H1 (cell line): ENCODE results near the gene RERE. TPM values are rescaled to one million over a fixed set of nuclear protein-coding genes. Genes with fewer than 3 reads are reported as not detected.

Experiments
- CTCF ChIA-PET: fragments of 300-600 bp; sonication (Branson Sonifier 250); formaldehyde crosslinking; loops from one replicate; lab custom pipeline; 2021; ENCODE audit not compliant: partially characterized antibody; lab: Charles Lee
- POLR2A ChIA-PET: fragments of 300-600 bp; sonication (Branson Sonifier 250); formaldehyde crosslinking; loops from one replicate; lab custom pipeline; 2021; ENCODE audit warnings: inconsistent platforms; ENCODE audit not compliant: partially characterized antibody; lab: Charles Lee
- DNase-seq, 2 experiments: peaks; one replicate each; pipeline versions ENCODE4 v3.0.0 to v3.0.0-alpha.2; 2010 to 2022; ENCODE audit warnings: low spot score in 2 of 2, low read depth in 1 of 2, mixed read lengths in 1 of 2
- FAIRE-seq: peaks from 2 replicates; lab custom pipeline; 2011; peaks lifted over from hg19 to GRCh38; lab: Jason Lieb, UNC
- H2AFZ ChIP-seq: 2 replicates; pipeline ENCODE4 v1.8.1; 2012; ENCODE audit warnings: low read length, inconsistent platforms
- H2AK5ac ChIP-seq: 2 replicates; pipeline ENCODE4 v1.6.1; 2013; ENCODE audit warnings: low read depth, low read length
- H2BK120ac ChIP-seq: replicated peaks from 2 replicates; pipeline ENCODE3; 2013; ENCODE audit warnings: low read depth, low read length, inconsistent platforms
- H2BK12ac ChIP-seq: 2 replicates; pipeline ENCODE4 v1.6.1; 2013; ENCODE audit warnings: low read depth, low read length
- H2BK15ac ChIP-seq: 2 replicates; pipeline ENCODE4 v1.6.1; 2013; ENCODE audit warnings: low read length
- H2BK20ac ChIP-seq: 2 replicates; pipeline ENCODE4 v1.6.1; 2013; ENCODE audit warnings: low read length
- H2BK5ac ChIP-seq: 2 replicates; pipeline ENCODE4 v1.6.1; 2013; ENCODE audit warnings: low read depth, low read length
- H3K14ac ChIP-seq: 2 replicates; pipeline ENCODE4 v1.6.1; 2013; ENCODE audit warnings: inconsistent platforms; ENCODE audit not compliant: insufficient read length
- H3K18ac ChIP-seq: 2 replicates; pipeline ENCODE4 v1.6.1; 2013; ENCODE audit warnings: low read length; ENCODE audit errors: extremely low read depth
- H3K23ac ChIP-seq: 2 replicates; pipeline ENCODE4 v1.6.1; 2013; ENCODE audit warnings: inconsistent platforms; ENCODE audit not compliant: insufficient read length
- H3K23me2 ChIP-seq: 2 replicates; pipeline ENCODE4 v1.6.1; 2013; ENCODE audit warnings: low read depth, low read length
- H3K27ac ChIP-seq: 2 replicates; pipeline ENCODE4 v1.6.1; 2011; ENCODE audit warnings: low read depth, low read length, inconsistent platforms
- H3K27me3 ChIP-seq, 4 experiments: replicated peaks in 1 of 4; 1 replicate in 1 of 4; 2 replicates in 3 of 4; pipeline versions ENCODE4 v1.6.1 to v1.8.1; 2011 to 2013; ENCODE audit warnings: low read length in 3 of 4, mild to moderate bottlenecking in 3 of 4, inconsistent platforms in 2 of 4, mixed read lengths in 2 of 4, moderate library complexity in 1 of 4; ENCODE audit not compliant: control insufficient read depth in 3 of 4, insufficient read depth in 3 of 4; ENCODE audit errors: extremely low read depth in 1 of 4
- H3K36me3 ChIP-seq, 4 experiments: 2 replicates each; pipeline versions ENCODE4 v1.6.1 to v1.8.1; 2011 to 2013; ENCODE audit warnings: mild to moderate bottlenecking in 4 of 4, low read length in 3 of 4, moderate library complexity in 2 of 4, control low read depth in 1 of 4, inconsistent platforms in 1 of 4; ENCODE audit not compliant: insufficient read depth in 4 of 4, control insufficient read depth in 2 of 4
- H3K4ac ChIP-seq: replicated peaks from 2 replicates; pipeline ENCODE3; 2013; ENCODE audit warnings: low read length, low read depth, mixed read lengths, inconsistent platforms; ENCODE audit not compliant: insufficient read length
- H3K4me1 ChIP-seq, 4 experiments: replicated peaks in 1 of 4; 1 replicate in 1 of 4; 2 replicates in 3 of 4; pipeline versions ENCODE4 v1.6.1 to v1.8.1; 2011 to 2013; ENCODE audit warnings: low read length in 3 of 4, inconsistent platforms in 2 of 4, mixed read lengths in 1 of 4; ENCODE audit not compliant: insufficient read depth in 4 of 4, control insufficient read depth in 3 of 4
- H3K4me2 ChIP-seq, 2 experiments: 2 replicates each; pipeline versions ENCODE4 v1.6.1 to v1.8.1; 2011 to 2013; ENCODE audit warnings: low read depth in 2 of 2, low read length in 2 of 2, control low read depth in 1 of 2, inconsistent platforms in 1 of 2, mild to moderate bottlenecking in 1 of 2; ENCODE audit not compliant: insufficient read depth in 1 of 2
- H3K4me3 ChIP-seq, 4 experiments: fragments of 200-600, 300-600 bp in 1 of 4; sonication (generic), shearing (Covaris generic), sonication (Bioruptor Twin) in 1 of 4; 2 replicates each; pipeline versions ENCODE4 v1.5.1 to v1.8.1; 2011 to 2016; ENCODE audit warnings: low read length in 4 of 4, low read depth in 3 of 4, control low read depth in 2 of 4, inconsistent platforms in 2 of 4, mild to moderate bottlenecking in 2 of 4, mixed read lengths in 1 of 4, moderate library complexity in 1 of 4; ENCODE audit not compliant: insufficient read depth in 2 of 4; ENCODE audit errors: extremely low read depth in 1 of 4
- H3K56ac ChIP-seq: replicated peaks from 2 replicates; pipeline ENCODE3; 2013; ENCODE audit warnings: low read depth, mild to moderate bottlenecking, mixed read lengths, low read length, inconsistent platforms; ENCODE audit not compliant: insufficient read length
- H3K79me1 ChIP-seq: 2 replicates; pipeline ENCODE4 v1.6.1; 2013; ENCODE audit warnings: low read depth, low read length, control low read depth
- H3K79me2 ChIP-seq, 2 experiments: 2 replicates each; pipeline versions ENCODE4 v1.6.1 to v1.8.1; 2012 to 2013; ENCODE audit warnings: low read length in 2 of 2, mild to moderate bottlenecking in 2 of 2, inconsistent platforms in 1 of 2; ENCODE audit not compliant: insufficient read depth in 2 of 2, control insufficient read depth in 1 of 2
- H3K9ac ChIP-seq, 4 experiments: replicated peaks in 1 of 4; 1 replicate in 1 of 4; 2 replicates in 3 of 4; pipeline versions ENCODE4 v1.6.1 to v1.8.1; 2011 to 2013; ENCODE audit warnings: low read depth in 3 of 4, low read length in 3 of 4, control low read depth in 2 of 4, mild to moderate bottlenecking in 2 of 4, moderate library complexity in 2 of 4, inconsistent platforms in 1 of 4; ENCODE audit errors: extremely low read depth in 1 of 4
- H3K9me3 ChIP-seq, 2 experiments: 2 replicates each; pipeline versions ENCODE4 v1.6.1 to v1.8.1; 2012 to 2013; ENCODE audit warnings: mild to moderate bottlenecking in 2 of 2, moderate library complexity in 2 of 2, control low read depth in 1 of 2, inconsistent platforms in 1 of 2, low read depth in 1 of 2, low read length in 1 of 2, mixed read lengths in 1 of 2; ENCODE audit not compliant: insufficient read depth in 2 of 2
- H4K20me1 ChIP-seq, 2 experiments: replicated peaks in 1 of 2; 2 replicates each; pipeline versions ENCODE3 to v1.8.1; 2011 to 2013; ENCODE audit warnings: inconsistent platforms in 2 of 2, low read length in 2 of 2, mild to moderate bottlenecking in 1 of 2; ENCODE audit not compliant: insufficient read depth in 2 of 2, control insufficient read depth in 1 of 2
- H4K5ac ChIP-seq: 2 replicates; pipeline ENCODE4 v1.6.1; 2013; ENCODE audit warnings: low read length, low read depth, mixed read lengths, inconsistent platforms; ENCODE audit not compliant: insufficient read length
- H4K8ac ChIP-seq: 2 replicates; pipeline ENCODE4 v1.8.0; 2013; ENCODE audit warnings: mild to moderate bottlenecking, moderate library complexity, low read length, inconsistent platforms; ENCODE audit not compliant: insufficient read depth; ENCODE audit errors: extremely low read depth
- H4K91ac ChIP-seq: replicated peaks from 2 replicates; pipeline ENCODE3; 2013; ENCODE audit warnings: low read length, mixed read lengths, inconsistent platforms; ENCODE audit not compliant: insufficient read length
- GTF2F1 ChIP-seq: IDR thresholded peaks from 2 replicates; pipeline ENCODE4 v1.6.1; 2012; ENCODE audit warnings: low read depth, low read length, improper control_type of control experiment, borderline replicate concordance
- SP1 ChIP-seq: IDR thresholded peaks from 2 replicates; pipeline ENCODE4 v1.6.1; 2011; ENCODE audit warnings: low read depth, low read length
- WGBS, 2 experiments: shearing (Covaris generic) in 1 of 2; methylation state at CpG; one replicate each; pipeline versions ENCODE4 v1.1.6 to v1.1.7; 2013 to 2015; ENCODE audit warnings: low lambda C conversion rate in 2 of 2, mixed read lengths in 2 of 2, inconsistent platforms in 1 of 2, low coverage in 1 of 2, missing lambda C conversion rate in 1 of 2; ENCODE audit not compliant: insufficient replicate concordance in 2 of 2, insufficient coverage in 1 of 2, insufficient read length in 1 of 2; ENCODE audit errors: extremely low coverage in 1 of 2, missing lambda C conversion rate in 1 of 2; 5-methylcytosine and 5-hydroxymethylcytosine counted together
- polyA plus RNA-seq, 7 experiments: library from polyadenylated mRNA; depleted of rRNA in 3 of 7; stranded (reverse) in 5 of 7; unstranded in 2 of 7; fragments of >200 nt in 5 of 7; fragments of 200-250 nt in 2 of 7; gene quantifications; 1 replicate in 5 of 7; 2 replicates in 1 of 7; 4 replicates in 1 of 7; pipeline versions ENCODE4 v1.2.1 to v1.2.3, GENCODE V29; 2011 to 2013; ENCODE audit warnings: missing spikeins in 2 of 7, mixed read lengths in 2 of 7
- total RNA-seq: library from RNA; stranded (reverse); fragmentation: NEBNext Ultra II Directional; extraction: Animal tissue kit (Norgen Biotek cat#: 25700); gene quantifications from 2 replicates; pipeline ENCODE4 v1.2.1, GENCODE V29; 2021

The RERE gene
- total and polyA plus RNA-seq, 2 of the 8 experiments (the other 6 are each of a cell fraction or from before 2014, with no cell fraction given): 15.3 to 142 TPM

GRCh38 chr1:8639148-8639547, 178.3 kb downstream of the RERE start:
- Histone ChIP-seq H3K36me3 (no peaks in the 10 kb centered on the region), H4K8ac (no peak overlapping the region), H4K91ac (no peak overlapping the region), H3K79me2 (peaks cover 3 to 91% of the 10 kb centered on the region in 2 experiments; a peak in 3 of 4 replicates), H2BK12ac (no peak overlapping the region)
- no peak for DNase-seq
- FAIRE-seq: no peak
- no peak for TF ChIP-seq SP1
- TF ChIP-seq GTF2F1: no peak
- TF ChIP-seq, all 59 proteins: peak for 0
- H4K5ac ChIP-seq: no peak overlapping the region
- 93% methylated on average over 5 of the region's 5 CpGs; no CpG with 5 or more reads in 1 of the 2 experiments for WGBS, 2 experiments
- H2AK5ac ChIP-seq: no peak overlapping the region
- no peak overlapping the region for H3K14ac ChIP-seq
- H3K18ac ChIP-seq: no peak overlapping the region
- no peak overlapping the region for H2BK15ac ChIP-seq
- no peak overlapping the region for H3K4me2 ChIP-seq
- H4K20me1 ChIP-seq: peaks cover 11 to 19% of the 10 kb centered on the region in 2 experiments
- H2BK20ac ChIP-seq: no peak overlapping the region
- no peak overlapping the region for H3K23ac ChIP-seq
- peaks cover 0 to 3% (median 0%) of the 10 kb centered on the region in 4 experiments; a peak in 2 of 7 replicates for H3K4me1 ChIP-seq
- ChIA-PET POLR2A (interaction anchor here (1.6 kb wide), 1 partner anchor 64 kb away, joined by 5 read pairs; no protein-coding TSS in a partner anchor), CTCF (interaction anchor here (1.2 to 1.6 kb wide), 3 partner anchors 54 to 77 kb away, joined by 3 to 4 read pairs (median 3); no protein-coding TSS in a partner anchor)
- H3K56ac ChIP-seq: no peak overlapping the region
- no peaks in the 10 kb centered on the region for H3K9me3 ChIP-seq
- H2BK5ac ChIP-seq: no peak overlapping the region
- H3K27ac ChIP-seq: no peak overlapping the region
- no peak overlapping the region for H3K4me3 ChIP-seq
- H3K23me2 ChIP-seq: no peaks in the 10 kb centered on the region
- no peak overlapping the region for H2AFZ ChIP-seq
- no peaks in the 10 kb centered on the region for H3K27me3 ChIP-seq
- peaks cover 10% of the 10 kb centered on the region for H3K79me1 ChIP-seq
- no peak overlapping the region for H3K4ac ChIP-seq
- no peak overlapping the region for H2BK120ac ChIP-seq
- no peak overlapping the region for H3K9ac ChIP-seq
